Activated T-cell treated with anti-CD3 and anti-CD28 coated beads, Interleukin-2, amount 50 U/mL, for 72 hours (primary cell): ENCODE results near the gene TRAF6. TPM values are rescaled to one million over a fixed set of nuclear protein-coding genes. Genes with fewer than 3 reads are reported as not detected.

Source experiments
- ATAC-seq, 2 donors: fragments of 150-1000 bp; cut with Tn5 transposase; replicated peaks in 1 of 2; 2 replicates each; pipeline ENCODE4 v1.10.0; 2021; ENCODE audit warnings: moderate library complexity in 2 of 2, mild to moderate bottlenecking in 1 of 2
- DNase-seq, 2 donors: peaks; one replicate each; pipeline ENCODE4 v3.0.0; 2021 to 2022; ENCODE audit warnings: mixed read lengths in 1 of 2
- H3K27ac Mint-ChIP-seq: one replicate; pipeline ENCODE4 v1.8.0; 2022; ENCODE audit warnings: mild to moderate bottlenecking, moderate library complexity, mixed read lengths
- H3K27me3 Mint-ChIP-seq: one replicate; pipeline ENCODE4 v1.8.0; 2022; ENCODE audit warnings: low read depth, mixed read lengths
- H3K36me3 Mint-ChIP-seq, 2 donors: one replicate each; pipeline ENCODE4 v1.8.0; 2022; ENCODE audit warnings: mixed read lengths in 2 of 2, mild to moderate bottlenecking in 1 of 2; ENCODE audit not compliant: insufficient read depth in 2 of 2
- H3K4me1 Mint-ChIP-seq: one replicate; pipeline ENCODE4 v1.8.0; 2022; ENCODE audit warnings: low read depth, mixed read lengths
- H3K4me3 Mint-ChIP-seq, 2 donors: one replicate each; pipeline ENCODE4 v1.8.0; 2022; ENCODE audit warnings: mild to moderate bottlenecking in 2 of 2, mixed read lengths in 2 of 2, moderate library complexity in 2 of 2
- H3K9me3 Mint-ChIP-seq, 2 donors: one replicate each; pipeline ENCODE4 v1.8.0; 2022; ENCODE audit warnings: mixed read lengths in 2 of 2
- total RNA-seq, 2 donors: library from RNA; stranded (reverse); gene quantifications; one replicate each; pipeline ENCODE4 v1.2.3, GENCODE V29; 2022

Gene TRAF6
- total RNA-seq, 2 donors from 2014 or later, result 10.1 to 12.2 TPM

- Mint-ChIP-seq H3K9me3 (no peaks in the 10 kb centered on the region), H3K36me3 (peaks cover 0 to 2% of the 10 kb centered on the region in 2 donors), H3K4me1 (no peaks in the 10 kb centered on the region), H3K27me3 (no peaks in the 10 kb centered on the region), H3K4me3 (no peak overlapping the region), H3K27ac (no peak overlapping the region)
- ATAC-seq (no peak), DNase-seq (no peak)
Observed at GRCh38 chr11:36464720-36465119, 45.4 kb downstream of the TRAF6 start.

GRCh38 chr11:36463781-36464180, 46.3 kb downstream of the TRAF6 start:
- no peak overlapping the region for H3K27ac Mint-ChIP-seq
- no peaks in the 10 kb centered on the region for H3K4me1 Mint-ChIP-seq
- peaks cover 0 to 2% of the 10 kb centered on the region in 2 donors for H3K36me3 Mint-ChIP-seq
- DNase-seq (no peak), ATAC-seq (no peak)
- no peak overlapping the region for H3K4me3 Mint-ChIP-seq
- H3K27me3 Mint-ChIP-seq, result no peaks in the 10 kb centered on the region
- no peaks in the 10 kb centered on the region for H3K9me3 Mint-ChIP-seq

- no peak for DNase-seq
- Mint-ChIP-seq H3K27ac (no peak overlapping the region), H3K9me3 (no peaks in the 10 kb centered on the region), H3K36me3 (peaks cover 0 to 2% of the 10 kb centered on the region in 2 donors), H3K27me3 (no peaks in the 10 kb centered on the region), H3K4me3 (no peak overlapping the region), H3K4me1 (no peaks in the 10 kb centered on the region)
- ATAC-seq, result no peak
Observed at GRCh38 chr11:36462321-36462720, 47.8 kb downstream of the TRAF6 start.

- Mint-ChIP-seq H3K36me3 (peaks cover 0 to 2% of the 10 kb centered on the region in 2 donors), H3K4me3 (no peak overlapping the region), H3K9me3 (no peaks in the 10 kb centered on the region), H3K4me1 (no peaks in the 10 kb centered on the region), H3K27ac (no peak overlapping the region), H3K27me3 (no peaks in the 10 kb centered on the region)
- DNase-seq (no peak), ATAC-seq (peak in 1 of 2 donors; percentile 26)
Observed at GRCh38 chr11:36460220-36460619, 49.9 kb downstream of the TRAF6 start.

GRCh38 chr11:36459046-36459445, 51.0 kb downstream of the TRAF6 start:
- DNase-seq (no peak), ATAC-seq (no peak)
- Mint-ChIP-seq H3K9me3 (no peaks in the 10 kb centered on the region), H3K4me1 (no peaks in the 10 kb centered on the region), H3K27ac (no peak overlapping the region), H3K27me3 (no peaks in the 10 kb centered on the region), H3K4me3 (no peak overlapping the region), H3K36me3 (peaks cover 0 to 2% of the 10 kb centered on the region in 2 donors)

GRCh38 chr11:36458129-36458915, 51.8 kb downstream of the TRAF6 start:
- no peak overlapping the region for H3K4me3 Mint-ChIP-seq
- ATAC-seq, result no peak
- no peaks in the 10 kb centered on the region for H3K9me3 Mint-ChIP-seq
- no peaks in the 10 kb centered on the region for H3K36me3 Mint-ChIP-seq
- peaks cover 7% of the 10 kb centered on the region for H3K4me1 Mint-ChIP-seq
- no peak for DNase-seq
- no peak overlapping the region for H3K27ac Mint-ChIP-seq
- H3K27me3 Mint-ChIP-seq, result no peaks in the 10 kb centered on the region

GRCh38 chr11:36456156-36456555, 53.9 kb downstream of the TRAF6 start:
- H3K9me3 Mint-ChIP-seq, result no peaks in the 10 kb centered on the region
- H3K27me3 Mint-ChIP-seq, result no peaks in the 10 kb centered on the region
- DNase-seq (no peak), ATAC-seq (no peak)
- H3K4me1 Mint-ChIP-seq, result peaks cover 29% of the 10 kb centered on the region
- H3K27ac Mint-ChIP-seq, result no peak overlapping the region
- H3K36me3 Mint-ChIP-seq, result no peaks in the 10 kb centered on the region
- H3K4me3 Mint-ChIP-seq, result no peak overlapping the region

GRCh38 chr11:36455658-36456111, 54.4 kb downstream of the TRAF6 start:
- no peak overlapping the region for H3K27ac Mint-ChIP-seq
- DNase-seq (no peak), ATAC-seq (no peak)
- H3K27me3 Mint-ChIP-seq, result no peaks in the 10 kb centered on the region
- no peak overlapping the region for H3K4me3 Mint-ChIP-seq
- no peaks in the 10 kb centered on the region for H3K9me3 Mint-ChIP-seq
- H3K36me3 Mint-ChIP-seq, result peaks cover 0 to 1% of the 10 kb centered on the region in 2 donors
- peaks cover 33% of the 10 kb centered on the region for H3K4me1 Mint-ChIP-seq

- Mint-ChIP-seq H3K4me1 (peaks cover 39% of the 10 kb centered on the region), H3K36me3 (peaks cover under 1 to 1% of the 10 kb centered on the region in 2 donors), H3K27me3 (no peaks in the 10 kb centered on the region), H3K9me3 (no peaks in the 10 kb centered on the region), H3K4me3 (no peak overlapping the region), H3K27ac (no peak overlapping the region)
- DNase-seq (no peak), ATAC-seq (no peak)
Observed at GRCh38 chr11:36454941-36455631, 55.0 kb downstream of the TRAF6 start.

GRCh38 chr11:36454551-36454940, 55.5 kb downstream of the TRAF6 start:
- Mint-ChIP-seq H3K27ac (no peak overlapping the region), H3K36me3 (peaks cover 1 to 3% of the 10 kb centered on the region in 2 donors)
- ATAC-seq, result no peak

GRCh38 chr11:36453678-36454077, 56.4 kb downstream of the TRAF6 start:
- H3K4me3 Mint-ChIP-seq, result no peak overlapping the region
- DNase-seq (no peak), ATAC-seq (no peak)
- H3K9me3 Mint-ChIP-seq, result no peaks in the 10 kb centered on the region
- H3K36me3 Mint-ChIP-seq, result peaks cover 1 to 3% of the 10 kb centered on the region in 2 donors
- H3K27me3 Mint-ChIP-seq, result no peaks in the 10 kb centered on the region
- no peak overlapping the region for H3K27ac Mint-ChIP-seq
- H3K4me1 Mint-ChIP-seq, result peaks cover 48% of the 10 kb centered on the region

More at GRCh38 chr11:36454551-36454940, 55.5 kb downstream of the TRAF6 start:
- H3K9me3 Mint-ChIP-seq, result no peaks in the 10 kb centered on the region
- H3K4me3 Mint-ChIP-seq, result no peak overlapping the region
- no peaks in the 10 kb centered on the region for H3K27me3 Mint-ChIP-seq
- DNase-seq, result no peak
- peaks cover 45% of the 10 kb centered on the region for H3K4me1 Mint-ChIP-seq

GRCh38 chr11:36452961-36453360, 57.1 kb downstream of the TRAF6 start:
- Mint-ChIP-seq H3K36me3 (peaks cover 1 to 3% of the 10 kb centered on the region in 2 donors), H3K27me3 (no peaks in the 10 kb centered on the region), H3K27ac (peak overlapping the region; percentile 91), H3K4me3 (peak overlapping the region in 1 of 2 donors; percentile 18), H3K4me1 (peaks cover 48% of the 10 kb centered on the region), H3K9me3 (no peaks in the 10 kb centered on the region)
- DNase-seq (no peak), ATAC-seq (peak in 1 of 2 donors; percentile 48)

GRCh38 chr11:36452236-36452940, 57.7 kb downstream of the TRAF6 start:
- Mint-ChIP-seq H3K9me3 (no peaks in the 10 kb centered on the region), H3K4me3 (peak overlapping the region; percentile 18 to 36), H3K27me3 (no peaks in the 10 kb centered on the region), H3K27ac (peak overlapping the region; percentile 91), H3K36me3 (peaks cover 1 to 3% of the 10 kb centered on the region in 2 donors), H3K4me1 (peaks cover 48% of the 10 kb centered on the region)
- DNase-seq (peak; percentile 9 to 21), ATAC-seq (peak; percentile 53 to 63)
